HEK293 (cell line): ENCODE results near the gene ATPAF2.

Experiments
- ZNF785 ChIP-seq: fragments of 450-650 bp; formaldehyde crosslinking; IDR thresholded peaks from 2 replicates; pipeline ENCODE4 v1.5.1; 2016; ENCODE audit warnings: missing biosample characterization, missing genetic modification characterization
- ZSCAN5A ChIP-seq: fragments of 450-650 bp; formaldehyde crosslinking; IDR thresholded peaks from 2 replicates; pipeline ENCODE4 v1.5.1; 2016; ENCODE audit warnings: missing biosample characterization, missing genetic modification characterization

- no peak for TF ChIP-seq ZSCAN5A (tag by site-specific recombination)
- TF ChIP-seq ZNF785 (tag by site-specific recombination) = no peak
Measured at GRCh38 chr17:18017958-18018357, 21.0 kb downstream of the ATPAF2 start.
